Posterior vena cava (tissue), 2 donors: ENCODE data around the gene MREG. TPM values are rescaled to one million over a fixed set of nuclear protein-coding genes. Genes with fewer than 3 reads are reported as not detected.
"Not testable (repeated sequence)": the region's sequence is repeated elsewhere in the genome, so short reads cannot be mapped to it uniquely, and the experiment has no call there.

Experiments
- DNase-seq: peaks from one replicate; pipeline ENCODE4 v3.0.0-alpha.2; 2020; ENCODE audit warnings: low spot score
- intact Hi-C, 2 donors: fragments of 100-400 bp; cut with DNase I; formaldehyde crosslinking; loops; one replicate each; pipeline versions ENCODE4 v1.14.1 to v1.14.2; 2022 to 2023
- total RNA-seq, 2 donors: library from RNA; stranded (reverse); fragmentation: NEBNext Ultra II Directional; extraction: Animal tissue kit (Norgen Biotek cat#: 25700); gene quantifications; one replicate each; pipeline ENCODE4 v1.2.1, GENCODE V29; 2021
- donor health status: DM: yes; HTN: yes; CAD: no.
- donor health status: DM: yes; HTN: yes; CAD: no.

MREG gene
- total RNA-seq, 2 donors from 2014 or later, result 0.67 to 0.74 TPM

DNA sequence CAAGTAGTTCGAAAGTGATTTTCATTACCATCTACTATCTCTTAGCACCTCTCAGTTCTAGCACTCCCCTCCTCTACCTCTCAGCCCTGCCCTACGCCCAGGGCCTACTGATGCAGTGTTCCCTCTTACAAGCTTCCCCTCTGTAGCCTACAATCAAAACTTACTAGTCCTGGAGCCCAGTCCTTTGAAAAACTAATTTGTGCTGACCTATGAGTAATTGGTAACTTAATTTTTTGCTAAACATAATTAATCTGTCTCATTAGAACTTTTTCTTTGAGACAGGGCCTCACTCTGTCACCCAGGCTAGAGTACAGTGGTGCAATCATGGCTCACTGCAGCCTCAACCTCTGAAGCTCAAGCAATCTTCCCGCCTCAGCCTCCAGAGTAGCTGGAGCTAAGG lies 44.9 kb downstream of the MREG start:
- no peak for DNase-seq
- intact Hi-C loops, result no loop called here

DNA sequence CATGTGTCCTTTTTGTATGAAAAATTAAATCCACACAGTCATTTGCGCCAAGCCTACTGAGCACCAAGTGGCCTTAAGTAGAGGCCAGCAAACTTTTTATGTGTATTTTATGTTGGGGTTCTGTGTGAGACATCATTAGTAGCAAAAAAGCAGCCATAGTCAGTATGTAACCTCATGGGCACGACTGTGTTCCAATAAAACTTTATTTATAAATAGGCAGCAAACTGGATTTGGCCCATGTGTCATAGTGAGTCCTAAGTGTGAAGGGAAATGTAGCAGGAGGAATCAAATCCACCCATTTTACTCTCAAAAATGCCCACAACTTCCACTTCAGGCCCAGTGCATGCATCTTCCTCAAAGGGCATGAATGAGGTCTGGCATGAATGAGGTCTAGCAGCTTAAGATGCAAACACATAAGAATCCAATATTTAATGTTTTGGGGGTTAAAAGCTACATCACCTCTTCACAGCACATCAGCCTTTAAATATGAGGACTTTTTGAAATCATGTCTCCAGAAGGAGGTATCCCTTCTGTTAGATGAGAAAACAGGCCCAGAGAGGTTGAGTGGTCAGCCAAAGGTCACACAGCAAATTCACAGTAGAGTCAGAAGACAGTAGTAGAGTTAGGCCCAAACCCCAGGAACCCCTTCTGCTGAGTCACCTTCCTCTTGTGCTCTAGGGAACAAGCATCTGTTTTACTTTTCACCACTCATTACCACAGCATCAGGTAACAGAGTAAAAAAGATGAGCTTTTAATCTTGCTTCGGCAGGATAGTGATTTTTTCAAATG lies 45.6 kb downstream of the MREG start:
- intact Hi-C loops, result no loop called here
- no peak for DNase-seq

DNA sequence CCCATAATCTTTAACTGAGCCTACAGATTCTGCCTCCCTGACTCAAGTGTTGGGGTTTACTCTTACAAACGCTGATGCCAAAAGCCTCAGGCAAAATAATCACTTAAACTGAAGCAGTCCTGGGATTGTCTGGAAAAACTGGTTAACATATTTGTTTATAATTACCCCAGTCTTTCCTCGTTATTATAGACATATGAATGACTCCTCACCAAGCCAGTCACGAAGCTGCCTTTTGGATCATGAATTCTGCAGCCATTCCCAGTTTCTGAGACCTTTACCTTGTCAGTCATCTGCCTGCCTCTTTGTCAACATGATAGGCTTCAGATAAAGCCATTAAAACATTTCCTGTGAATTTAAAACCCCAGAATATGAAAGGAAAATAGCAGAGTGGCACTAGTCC lies 46.4 kb downstream of the MREG start:
- DNase-seq, result no peak
- intact Hi-C loops, result no loop called here

DNA sequence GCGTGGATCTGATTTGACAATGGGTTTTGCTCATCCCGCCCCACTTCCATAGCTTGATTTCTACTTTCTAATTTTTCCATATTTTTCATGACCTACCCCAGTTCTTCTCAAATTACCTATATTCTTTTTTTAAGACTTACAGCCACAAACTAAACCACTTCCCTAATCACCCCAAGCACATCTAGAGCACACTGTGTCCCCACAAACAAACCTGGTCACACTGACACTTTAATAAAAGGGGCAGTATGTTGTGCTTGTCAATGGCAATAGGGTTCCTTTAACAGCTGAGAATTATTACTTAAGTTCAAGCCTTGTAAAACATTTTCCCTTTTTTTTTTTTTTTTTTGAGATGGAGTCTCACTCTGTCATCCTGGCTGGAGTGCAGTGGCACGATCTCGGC lies 47.1 kb downstream of the MREG start:
- DNase-seq, result no peak
- intact Hi-C loops, result no loop called here

DNA sequence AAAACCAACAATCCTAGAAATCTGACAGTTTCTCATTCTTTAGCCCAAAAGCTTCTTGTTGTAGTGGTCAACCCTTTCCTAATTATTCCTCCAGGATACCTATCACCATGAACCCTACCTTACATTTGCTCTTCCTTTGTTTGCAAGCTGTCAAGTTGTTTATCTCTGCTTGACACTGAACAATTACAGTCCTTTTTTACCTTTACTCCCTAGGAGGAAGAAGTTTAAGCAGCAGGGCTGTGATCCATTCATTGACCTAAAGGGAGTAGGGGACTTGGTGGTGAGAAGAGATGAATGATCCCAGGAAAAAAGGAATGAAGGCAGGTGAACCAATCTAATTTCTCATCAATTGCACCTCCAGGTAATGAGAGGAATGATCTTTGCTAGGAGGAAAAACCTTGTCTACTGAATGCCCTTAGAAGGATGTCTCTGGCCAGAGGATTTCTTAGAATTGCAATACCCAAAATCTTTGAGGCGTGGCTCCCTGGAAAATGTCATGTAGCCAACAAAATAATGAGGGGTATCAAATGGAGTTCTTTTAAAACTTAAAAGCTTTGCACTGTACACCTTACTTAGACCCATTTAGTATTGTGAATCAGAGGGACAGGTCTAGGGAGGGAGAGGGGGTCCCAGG lies 47.7 kb downstream of the MREG start:
- DNase-seq, result no peak
- intact Hi-C loops, result no loop called here

DNA sequence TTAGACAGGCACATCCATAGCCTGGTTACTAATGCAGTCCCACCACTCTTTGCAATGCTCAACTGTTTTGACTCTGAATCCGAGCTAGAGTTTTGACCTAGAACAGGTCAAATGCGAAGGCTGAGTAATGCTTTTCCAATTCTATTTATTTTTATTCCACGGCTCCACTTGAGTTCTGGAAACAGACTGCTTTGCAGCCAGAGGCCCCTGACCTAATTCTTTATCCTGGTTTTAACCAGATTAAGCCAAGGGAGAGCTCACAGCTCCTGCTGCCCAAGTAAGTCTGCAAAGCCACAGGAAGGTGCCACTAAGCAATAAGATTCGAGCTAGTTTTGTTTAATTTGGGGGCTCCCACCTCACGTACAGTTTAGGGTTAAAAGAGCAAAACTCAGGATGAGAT lies 51.4 kb downstream of the MREG start:
- intact Hi-C loops, result no loop called here
- no peak for DNase-seq

DNA sequence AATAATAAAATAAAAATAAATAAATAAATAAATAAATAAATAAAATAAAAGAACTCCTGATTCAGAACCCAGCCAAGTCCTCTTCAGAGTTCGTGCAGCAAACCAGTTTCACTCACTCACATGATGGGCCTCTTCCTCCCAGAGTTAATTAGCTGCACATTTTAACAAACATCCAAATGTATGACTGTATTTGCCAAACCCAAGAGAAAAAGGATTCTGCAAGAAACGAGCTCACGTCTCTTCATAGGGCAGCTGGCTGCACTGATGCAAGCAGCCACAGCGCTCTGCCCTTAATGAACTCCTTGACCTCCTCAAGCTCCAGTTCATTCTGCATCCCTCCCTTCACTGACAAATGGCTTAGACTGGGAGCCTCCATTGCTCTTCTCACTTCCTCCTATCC lies 55.1 kb downstream of the MREG start:
- DNase-seq, result no peak
- intact Hi-C loops, result no loop called here

DNA sequence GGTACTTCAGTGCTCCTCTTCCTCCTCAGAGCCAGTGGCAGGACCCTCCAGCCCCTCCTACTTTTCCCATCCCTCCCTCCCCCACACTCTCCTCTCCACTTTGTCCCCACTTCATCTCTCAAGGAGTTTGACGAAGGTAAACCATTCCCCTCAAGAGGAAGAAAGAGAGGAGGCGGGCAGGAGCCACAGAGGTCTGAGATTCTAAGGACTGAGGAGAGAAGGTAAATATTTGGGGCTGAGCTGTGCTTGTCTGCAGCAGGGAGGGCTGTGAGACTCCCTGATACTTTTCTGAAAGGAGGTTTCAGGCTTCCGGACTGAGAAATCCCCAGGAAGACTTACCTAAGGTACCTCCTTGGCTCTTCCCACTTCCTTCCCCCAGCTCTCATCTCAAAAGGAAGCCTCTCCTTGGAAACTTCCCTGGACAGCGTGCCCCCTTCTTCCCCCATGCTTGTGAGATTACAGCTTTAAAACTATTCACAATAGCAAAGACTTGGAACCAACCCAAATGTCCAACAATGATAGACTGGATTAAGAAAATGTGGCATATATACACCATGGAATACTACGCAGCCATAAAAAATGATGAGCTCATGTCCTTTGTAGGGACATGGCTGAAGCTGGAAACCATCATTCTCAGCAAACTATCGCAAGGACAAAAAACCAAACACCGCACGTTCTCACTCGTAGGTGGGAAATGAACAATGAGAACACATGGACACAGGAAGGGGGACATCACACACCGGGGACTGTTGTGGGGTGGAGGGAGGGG lies 55.8 kb downstream of the MREG start:
- intact Hi-C loops, DNase-seq: not testable (repeated sequence)

DNA sequence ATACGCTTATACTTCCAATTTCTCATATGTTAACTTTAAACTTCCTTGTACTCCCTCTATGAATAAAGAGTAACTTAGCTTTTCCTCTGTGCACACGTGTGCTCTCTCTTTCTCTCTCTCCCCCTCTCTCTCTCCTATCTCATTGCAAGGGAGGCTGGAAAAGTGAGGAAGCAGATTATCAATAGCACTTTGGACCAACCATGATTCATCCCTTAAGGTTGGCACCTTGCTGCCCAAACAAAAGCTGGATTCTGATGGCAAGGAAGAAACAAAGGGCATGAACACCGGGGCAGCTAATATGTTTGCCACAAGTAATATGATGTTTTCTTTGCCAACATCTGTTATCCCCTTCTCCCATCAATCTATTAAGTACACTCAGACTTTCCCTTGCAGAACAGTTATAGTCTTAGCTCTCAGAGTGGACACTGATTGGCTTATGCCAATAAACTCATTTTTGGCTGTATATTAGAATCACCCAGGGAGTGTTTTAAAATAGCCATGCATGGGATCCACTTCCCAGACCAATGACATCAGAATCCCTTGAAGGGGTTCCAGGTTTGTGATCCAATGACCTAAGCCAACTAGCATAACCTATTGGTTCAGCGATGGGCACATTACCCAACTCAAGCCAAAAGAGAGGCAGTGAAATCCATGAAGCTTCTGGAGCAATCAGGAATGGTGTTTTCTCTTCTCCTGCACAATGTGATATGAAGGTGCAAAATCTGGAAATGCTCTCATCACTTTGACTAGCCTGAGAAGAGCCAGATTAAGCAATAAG lies 60.3 kb downstream of the MREG start:
- DNase-seq, result no peak
- intact Hi-C loops, result no loop called here

DNA sequence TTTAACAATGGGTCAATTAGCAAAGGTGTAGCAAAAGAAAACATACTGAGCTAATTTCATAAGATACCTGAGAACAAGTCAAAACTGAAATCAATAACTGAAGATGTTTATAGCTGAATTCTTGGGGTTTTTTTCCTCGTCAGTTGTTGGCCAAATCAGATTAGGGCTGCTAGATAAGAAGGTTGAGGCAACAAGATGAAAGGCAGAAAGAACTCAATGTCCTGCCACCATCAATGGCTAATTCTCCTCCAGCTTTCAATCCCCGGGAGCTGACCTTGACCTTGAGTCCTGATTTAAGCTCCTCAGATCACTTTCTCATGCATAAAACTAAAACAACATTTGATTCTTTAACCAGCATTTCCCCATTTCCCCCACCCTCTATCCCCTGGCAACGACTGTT lies 61.8 kb downstream of the MREG start:
- intact Hi-C loops, result no loop called here
- no peak for DNase-seq

DNA sequence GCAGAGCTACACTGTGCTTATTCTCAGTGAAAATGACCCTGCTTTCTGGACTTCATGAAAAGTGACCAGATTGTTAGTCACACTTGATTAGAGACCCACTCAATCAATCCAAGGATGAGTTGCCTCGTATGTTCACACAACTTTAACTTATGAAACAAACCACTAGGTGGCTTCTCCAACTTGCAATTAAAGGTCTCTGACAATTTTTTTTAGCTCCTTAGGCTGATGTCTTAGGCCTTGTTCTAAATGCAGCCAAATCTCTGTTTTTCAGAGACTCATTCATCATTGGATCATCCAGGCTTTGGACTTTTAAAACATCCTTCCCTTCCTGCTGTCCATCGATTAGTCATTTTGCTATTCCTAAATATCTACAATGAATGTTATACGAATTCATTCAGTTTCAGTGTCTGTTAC lies 63.4 kb downstream of the MREG start:
- DNase-seq, result no peak
- intact Hi-C loops, result no loop called here

DNA sequence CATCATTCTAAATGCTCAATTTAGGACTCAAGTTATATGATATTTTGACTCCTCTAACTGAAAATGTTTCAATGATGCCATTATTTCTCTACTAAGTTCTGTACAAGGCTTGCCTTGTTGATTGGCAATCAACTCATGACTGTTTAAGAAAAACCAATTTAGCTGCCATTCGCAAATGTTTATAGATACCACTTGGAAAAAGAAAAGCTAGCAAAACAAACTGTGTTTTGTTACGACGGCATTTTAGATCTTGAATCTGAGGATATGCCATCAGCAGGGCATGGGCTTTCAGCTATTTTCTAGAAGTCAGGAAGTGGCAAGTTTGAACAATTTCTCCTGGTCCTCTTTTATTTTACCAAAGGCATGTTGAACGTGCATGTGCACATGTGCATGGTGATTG lies 65.3 kb downstream of the MREG start:
- intact Hi-C loops, result no loop called here
- DNase-seq, result no peak

DNA sequence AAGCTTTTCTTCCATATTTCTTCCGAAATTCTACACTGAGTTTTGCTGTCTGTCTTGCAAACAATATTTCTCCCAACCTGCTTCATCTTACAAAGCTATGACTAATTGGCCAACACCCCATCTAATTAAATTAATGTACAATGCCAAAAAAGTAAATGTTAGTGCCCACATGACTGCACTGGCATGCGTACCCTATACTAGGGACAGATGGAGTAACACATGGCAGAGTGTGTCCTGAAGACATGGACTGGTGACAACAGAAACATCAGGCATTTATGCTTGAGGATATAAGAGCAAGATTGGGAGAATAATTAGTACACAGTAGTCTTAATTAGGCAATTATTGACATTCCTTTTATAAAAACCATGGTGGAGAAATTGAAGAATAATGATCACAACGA lies 66.8 kb downstream of the MREG start:
- intact Hi-C loops, result no loop called here
- DNase-seq, result no peak

DNA sequence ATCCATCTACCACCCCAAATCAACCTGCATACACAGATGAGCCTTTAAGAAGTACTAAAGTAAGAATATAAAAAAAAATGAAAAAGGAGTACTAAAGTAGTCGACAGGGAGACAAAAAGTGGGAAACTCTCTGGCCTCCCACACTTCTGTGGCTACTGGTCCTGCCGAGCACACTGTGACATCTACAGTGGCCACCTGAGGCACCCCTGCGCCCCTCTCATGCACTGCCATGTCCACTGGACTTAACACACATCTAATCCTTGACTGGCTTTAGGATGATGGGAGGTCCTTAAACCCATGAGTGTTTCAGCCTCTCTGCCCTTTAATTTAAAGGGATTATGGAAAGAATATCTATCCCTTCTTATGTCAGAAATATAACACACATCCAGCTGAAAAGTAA lies 71.2 kb downstream of the MREG start:
- intact Hi-C loops, result no loop called here
- DNase-seq, result no peak

DNA sequence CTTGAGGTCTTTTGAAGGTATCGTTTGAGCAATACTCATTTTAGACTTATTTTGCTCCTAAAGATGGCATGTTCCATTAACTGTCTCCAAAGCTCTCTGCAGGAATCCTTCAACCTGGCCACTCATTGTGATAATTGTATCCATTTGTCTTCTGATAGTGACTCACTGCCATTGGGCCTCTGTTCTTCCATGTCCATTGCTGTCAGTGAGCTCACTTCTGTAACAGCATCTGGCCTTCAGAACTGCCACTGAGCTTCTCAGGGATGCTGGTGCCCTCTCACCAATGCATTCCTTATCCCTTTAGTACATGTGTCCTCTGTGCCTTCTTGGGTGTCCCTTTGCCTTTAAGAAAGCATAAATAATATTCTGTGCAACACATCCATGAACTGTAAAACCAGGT lies 71.6 kb downstream of the MREG start:
- no peak for DNase-seq

DNA sequence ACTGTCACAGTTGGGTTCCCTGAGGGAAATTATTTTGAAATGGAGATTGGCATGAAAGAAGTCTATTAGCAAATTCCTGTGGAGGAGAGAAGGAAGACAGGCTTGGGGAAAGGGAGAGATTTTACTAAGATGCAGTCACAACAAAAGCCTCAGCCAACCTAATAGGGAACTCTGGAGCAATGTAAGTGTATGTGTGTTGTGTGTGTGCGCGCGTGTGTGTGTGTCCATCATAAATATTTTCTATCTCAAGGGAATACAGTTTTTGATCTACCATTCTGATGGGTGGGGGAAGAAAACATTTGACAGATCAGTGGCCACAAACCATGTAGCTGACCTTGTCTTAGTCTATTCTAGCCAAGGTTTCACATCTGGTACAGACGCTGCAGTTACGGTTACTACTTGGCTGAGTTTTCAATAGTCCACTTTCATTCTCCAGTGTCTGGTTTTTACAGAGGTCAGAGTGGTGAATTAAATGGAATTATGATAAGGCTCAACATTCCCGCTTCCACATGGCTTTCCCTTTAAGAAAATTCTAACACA lies 72.6 kb downstream of the MREG start:
- intact Hi-C loops, result no loop called here
- no peak for DNase-seq

More for the DNA sequence above, 71.6 kb downstream of the MREG start:
- intact Hi-C loops, result no loop called here

DNA sequence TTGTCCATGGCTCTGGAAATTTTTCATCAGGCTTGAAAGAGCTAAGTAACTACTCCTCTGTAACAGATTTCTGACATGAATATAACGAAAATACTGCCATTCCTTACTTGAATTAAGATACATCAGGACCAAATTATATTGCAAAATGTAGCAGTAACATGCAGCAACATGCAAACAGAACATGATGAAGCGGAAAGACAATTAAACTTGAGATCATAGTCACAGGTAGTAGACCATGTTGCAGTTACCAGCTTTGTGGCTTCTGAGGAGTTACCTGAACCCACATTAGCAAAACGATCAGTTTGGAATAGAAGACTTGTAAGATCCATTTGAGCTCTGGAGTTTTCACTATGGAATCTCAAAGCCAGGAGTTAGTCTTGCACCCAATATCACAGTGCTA lies 76.2 kb downstream of the MREG start:
- intact Hi-C loops, result no loop called here
- no peak for DNase-seq

DNA sequence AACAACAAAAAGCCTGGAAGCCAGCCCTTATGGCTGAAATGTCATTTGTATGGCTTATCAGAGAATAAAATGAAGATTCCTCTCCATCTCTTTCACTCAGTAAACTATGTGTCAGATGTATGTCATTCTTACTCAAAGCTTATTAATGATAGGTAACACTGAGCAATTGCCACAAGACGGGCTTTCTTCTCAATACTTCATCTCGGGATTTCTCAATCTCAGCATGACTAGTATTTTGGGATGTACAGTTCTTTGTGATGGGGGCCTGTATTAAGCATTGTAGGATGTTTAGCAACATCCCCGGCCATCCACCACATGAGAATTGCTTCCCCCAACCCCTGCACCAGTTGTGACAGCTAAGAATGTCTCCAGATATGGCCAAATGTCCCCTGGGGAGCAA lies 80.2 kb downstream of the MREG start:
- no peak for DNase-seq
- intact Hi-C loops, result no loop called here

DNA sequence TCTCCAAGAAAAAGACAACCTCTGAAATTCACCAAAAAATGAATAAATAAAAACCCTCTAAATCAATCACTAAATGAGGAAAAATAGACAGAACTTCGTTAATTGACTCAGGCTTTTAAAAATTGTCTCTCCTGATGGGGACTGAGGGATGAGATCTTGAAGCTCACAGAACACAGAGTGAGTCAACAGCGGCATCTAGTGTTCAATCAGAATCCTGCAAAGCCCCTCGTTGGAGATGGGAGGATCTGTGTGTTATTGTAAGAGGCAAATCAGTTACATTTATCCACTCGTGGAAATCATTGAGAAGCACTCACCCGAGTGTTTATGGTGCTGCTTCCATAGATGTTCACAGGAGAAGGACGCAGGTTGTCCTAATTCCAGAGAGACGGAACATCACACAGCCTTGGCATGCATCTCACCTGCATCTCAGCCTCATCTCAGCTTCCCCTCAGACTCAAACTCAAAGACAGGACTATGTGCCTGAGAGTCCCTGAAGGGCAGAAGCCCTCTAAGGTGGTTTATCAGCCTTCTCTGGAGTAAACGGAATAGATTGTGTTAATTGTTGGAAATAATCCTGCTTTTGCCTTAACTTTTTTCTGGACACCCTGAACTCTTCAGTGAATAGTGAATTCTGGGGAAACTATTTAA lies 82.0 kb downstream of the MREG start:
- DNase-seq, result no peak
- intact Hi-C loops, result no loop called here
